Skin epidermis (tissue), 12 donors: Measurements from ENCODE around the gene NAAA.
"Not testable (repeated sequence)": the region's sequence is repeated elsewhere in the genome, so short reads cannot be mapped to it uniquely, and the experiment has no call there.

Source experiments
- H3K27ac ChIP-seq, 21 experiments: fragments of 200-600 bp; sonication (generic) in 11 of 21; one replicate each; pipeline ENCODE4 v1.5.0; 2020; ENCODE audit warnings: mild to moderate bottlenecking in 3 of 21, inconsistent platforms in 2 of 21, moderate library complexity in 2 of 21
- H3K4me3 ChIP-seq, 7 experiments: fragments of 200-600 bp; sonication (generic) in 2 of 7; one replicate each; pipeline ENCODE4 v1.5.0; 2020; ENCODE audit warnings: inconsistent platforms in 2 of 7, mild to moderate bottlenecking in 2 of 7, moderate library complexity in 1 of 7

The NAAA gene

GRCh38 chr4:75940692-75941253 is at the start of gene NAAA:
NAAA (minus strand) TSS chr4:75941013; CDS start chr4:75940949, 64 bp downstream.
- peak within 1 kb of the TSS; percentile 58 to 88 (median 78) for H3K4me3 ChIP-seq
- H3K27ac ChIP-seq: peak within 1 kb of the TSS; percentile 42 to 92 (median 81)

GRCh38 chr4:75989846-75990528 is 49.2 kb upstream of the NAAA start:
- Histone ChIP-seq H3K27ac (peak overlapping the region; percentile 8 to 91 (median 80)), H3K4me3 (peak overlapping the region; percentile 66 to 91 (median 89))

GRCh38 chr4:75985116-75985515 is 44.3 kb upstream of the NAAA start:
- no peak overlapping the region for H3K4me3 ChIP-seq
- H3K27ac ChIP-seq: no peak overlapping the region

- H3K27ac ChIP-seq: no peak overlapping the region
- H3K4me3 ChIP-seq: no peak overlapping the region
Measured at GRCh38 chr4:75980576-75980975, 39.8 kb upstream of the NAAA start.

GRCh38 chr4:75976177-75976576 is 35.4 kb upstream of the NAAA start:
- Histone ChIP-seq H3K27ac (no peak overlapping the region), H3K4me3 (no peak overlapping the region)

GRCh38 chr4:75973766-75974165 is 33.0 kb upstream of the NAAA start:
- H3K4me3 ChIP-seq: no peak overlapping the region
- no peak overlapping the region for H3K27ac ChIP-seq

- Histone ChIP-seq H3K4me3 (no peak overlapping the region), H3K27ac (no peak overlapping the region)
Measured at GRCh38 chr4:75968084-75968483, 27.3 kb upstream of the NAAA start.

- no peak overlapping the region for H3K27ac ChIP-seq
- H3K4me3 ChIP-seq: no peak overlapping the region
Measured at GRCh38 chr4:75963558-75963957, 22.7 kb upstream of the NAAA start.

- not testable (repeated sequence) for H3K27ac ChIP-seq
Measured at GRCh38 chr4:75962072-75962471, 21.3 kb upstream of the NAAA start.

GRCh38 chr4:75958546-75958945 is 17.7 kb upstream of the NAAA start:
- not testable (repeated sequence) for H3K4me3 ChIP-seq, H3K27ac ChIP-seq

More at GRCh38 chr4:75962072-75962471, 21.3 kb upstream of the NAAA start:
- H3K4me3 ChIP-seq: not testable (repeated sequence)

- not testable (repeated sequence) for H3K4me3 ChIP-seq, H3K27ac ChIP-seq
Measured at GRCh38 chr4:75954811-75955210, 14.0 kb upstream of the NAAA start.

GRCh38 chr4:75953509-75953908 is 12.7 kb upstream of the NAAA start:
- Histone ChIP-seq H3K27ac (no peak overlapping the region), H3K4me3 (no peak overlapping the region)

- Histone ChIP-seq H3K4me3 (no peak overlapping the region), H3K27ac (no peak overlapping the region)
Measured at GRCh38 chr4:75950213-75950815, 9.5 kb upstream of the NAAA start.

- no peak overlapping the region for H3K4me3 ChIP-seq
Measured at GRCh38 chr4:75948822-75949444, 8.1 kb upstream of the NAAA start.

GRCh38 chr4:75939890-75940691 is 722 bp downstream of the NAAA start:
- peak overlapping the region; percentile 58 to 88 (median 78) for H3K4me3 ChIP-seq
- peak overlapping the region; percentile 42 to 92 (median 81) for H3K27ac ChIP-seq

More at GRCh38 chr4:75948822-75949444, 8.1 kb upstream of the NAAA start:
- no peak overlapping the region for H3K27ac ChIP-seq

GRCh38 chr4:75935628-75936027 is 5.2 kb downstream of the NAAA start:
- Histone ChIP-seq H3K4me3 (no peak overlapping the region), H3K27ac (no peak overlapping the region)

- Histone ChIP-seq H3K4me3 (no peak overlapping the region), H3K27ac (no peak overlapping the region)
Measured at GRCh38 chr4:75930152-75930551, 10.7 kb downstream of the NAAA start.

GRCh38 chr4:75924916-75925315 is 15.9 kb downstream of the NAAA start:
- peak overlapping the region in 1 of 21 experiments; percentile 27 for H3K27ac ChIP-seq
- not testable (repeated sequence) for H3K4me3 ChIP-seq

GRCh38 chr4:75924309-75924827 is 16.4 kb downstream of the NAAA start:
- Histone ChIP-seq H3K4me3 (no peak overlapping the region), H3K27ac (peak overlapping the region in 1 of 21 experiments; percentile 27)

GRCh38 chr4:75922588-75922987 is 18.2 kb downstream of the NAAA start:
- Histone ChIP-seq H3K4me3 (no peak overlapping the region), H3K27ac (no peak overlapping the region)
